Stimulated activated CD4-positive, alpha-beta T cell treated with anti-CD3 and anti-CD28 coated beads, Interleukin-4, amount 100 ng/mL, for 48 hours (primary cell): ENCODE results near the gene CORIN.

ENCODE experiments used
- DNase-seq, 2 donors: peaks; one replicate each; pipeline ENCODE4 v3.0.0-alpha.2; 2020; ENCODE audit warnings: low read depth in 2 of 2

The CORIN gene

DNA sequence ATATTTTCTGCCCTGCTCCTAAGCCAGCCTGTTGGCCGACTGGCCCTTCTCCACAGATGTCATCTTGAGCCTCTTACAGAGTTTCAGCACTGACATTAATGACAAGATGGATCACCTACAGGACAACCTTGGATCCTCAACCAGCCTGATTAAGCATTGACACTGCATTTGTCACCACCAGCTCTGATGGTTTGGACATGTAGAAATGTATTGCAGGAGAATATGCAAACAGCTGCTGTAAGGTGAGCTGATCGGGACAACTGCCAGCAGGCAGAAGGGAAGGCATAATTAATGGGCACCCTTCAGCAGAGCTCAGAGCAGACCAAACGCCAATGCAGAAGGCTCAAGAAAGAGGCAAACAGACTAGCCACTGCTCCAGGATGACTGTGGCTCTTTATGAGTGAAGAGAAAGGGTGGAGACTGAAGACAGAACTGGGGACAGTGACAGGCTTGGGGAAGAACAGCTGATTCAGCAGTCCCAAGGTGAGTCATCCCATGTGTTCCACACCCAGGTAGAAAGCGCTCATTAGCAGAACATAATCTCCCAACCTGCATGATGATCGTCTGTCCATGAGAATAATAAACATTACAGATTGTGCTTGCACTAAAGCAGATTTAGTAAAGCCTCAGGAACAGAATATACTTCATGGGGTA, 6.7 kb downstream of the CORIN start:
- DNase-seq, result no peak

DNA sequence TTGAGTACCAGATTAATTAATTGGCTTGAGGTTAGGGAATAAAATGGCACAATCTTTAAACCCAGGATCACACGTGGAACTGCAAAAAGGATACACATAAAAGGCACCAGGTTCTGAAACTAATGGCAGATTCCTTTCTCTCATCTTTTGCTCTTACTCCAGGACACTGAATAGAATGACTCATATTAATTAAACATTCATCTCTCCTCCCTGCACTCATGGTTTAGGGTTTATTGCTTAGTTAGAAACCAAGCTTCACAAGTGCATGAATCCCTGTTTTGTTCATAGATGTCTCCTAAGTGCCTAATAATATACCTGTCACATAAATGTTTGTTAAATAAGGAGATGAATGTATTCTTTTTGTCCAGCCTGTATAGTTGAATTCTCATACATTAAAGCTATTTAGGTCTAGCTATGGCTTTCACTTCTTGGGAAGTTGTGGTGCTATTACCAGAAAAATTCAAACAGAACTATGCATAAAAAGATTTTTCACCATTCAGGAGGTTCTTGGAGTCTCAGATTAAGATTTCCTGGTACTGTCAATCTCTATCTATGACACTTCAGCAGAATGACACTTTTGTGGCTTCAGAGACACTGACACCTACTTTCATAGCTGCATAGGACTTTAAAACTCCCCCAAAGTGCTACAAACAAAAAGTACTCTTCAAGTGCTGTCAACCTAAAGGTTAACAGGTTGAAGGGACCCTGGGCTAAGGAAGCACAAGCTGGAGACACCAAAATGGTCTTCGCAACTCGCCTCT, 7.4 kb downstream of the CORIN start:
- no peak for DNase-seq

DNA sequence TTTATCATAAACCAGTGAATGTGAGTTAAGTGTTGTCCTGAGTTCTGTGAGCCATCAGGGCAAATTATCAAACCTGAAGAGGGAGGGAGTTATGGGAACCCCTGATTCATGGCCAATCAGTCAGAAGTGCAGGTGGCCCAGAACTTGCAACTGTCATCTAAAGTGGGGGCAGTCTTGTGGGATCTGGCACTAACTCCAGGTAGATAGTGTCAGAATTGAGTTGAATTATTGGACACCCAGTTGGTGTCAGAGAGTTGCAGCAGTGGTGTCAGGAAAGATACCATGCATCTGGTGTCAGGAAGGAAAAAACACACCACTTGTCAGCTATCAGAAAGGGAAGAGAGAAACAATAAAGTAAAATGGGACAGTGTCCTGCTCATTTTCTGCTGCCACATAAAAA, 8.4 kb downstream of the CORIN start:
- no peak for DNase-seq

DNA sequence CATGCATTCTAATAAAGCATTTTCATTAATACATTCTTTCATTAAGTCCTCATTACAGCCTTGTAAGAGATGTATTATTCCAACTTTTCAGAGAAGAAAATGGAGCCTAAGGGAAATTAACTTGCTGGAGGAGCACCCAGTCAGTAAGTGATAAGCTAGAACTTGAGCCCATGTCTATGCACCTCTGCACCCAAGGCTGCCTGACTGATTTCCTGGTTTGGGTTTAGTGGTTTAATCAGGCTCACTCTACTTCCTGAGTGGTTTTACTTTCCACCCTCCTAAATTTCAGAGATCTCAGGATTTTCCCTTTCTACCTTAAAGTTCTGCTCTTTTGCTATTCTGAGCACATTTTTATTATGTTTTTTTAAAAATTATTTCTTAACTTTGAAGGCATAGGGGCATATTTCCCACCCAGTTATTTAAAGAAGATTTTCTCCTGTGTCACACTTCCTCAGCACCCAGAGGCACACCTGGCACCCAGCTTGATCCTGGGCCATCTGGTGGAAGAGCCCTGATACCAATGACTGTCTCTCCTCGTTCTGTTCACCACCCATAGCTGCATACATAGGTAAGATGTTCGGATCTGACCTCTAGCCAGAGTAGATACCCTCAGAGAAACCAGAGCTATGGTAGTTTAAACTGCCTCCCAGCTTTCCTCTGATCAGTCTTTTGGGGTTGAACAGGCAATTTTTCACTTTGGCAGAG, 10.4 kb downstream of the CORIN start:
- DNase-seq, result no peak

DNA sequence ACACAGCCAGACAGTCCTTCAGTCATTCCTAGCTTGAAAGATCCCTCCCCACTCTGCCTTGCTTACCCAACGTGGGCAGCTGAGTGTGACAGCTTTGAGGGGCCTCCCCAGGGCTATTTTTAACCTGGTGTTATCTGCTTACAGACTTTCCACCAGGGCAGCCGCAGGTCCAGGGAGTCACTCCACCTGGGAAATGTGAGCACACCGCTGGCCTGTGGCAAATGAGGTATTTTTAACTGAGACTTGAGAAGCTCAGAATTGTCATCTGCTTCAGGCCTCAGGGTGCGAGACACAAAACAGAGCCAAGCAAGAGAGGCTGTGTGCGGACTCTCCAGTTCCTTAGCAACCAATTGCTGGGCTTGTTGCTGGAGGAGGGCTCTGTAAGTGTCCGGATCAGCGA, 13.0 kb downstream of the CORIN start:
- no peak for DNase-seq

DNA sequence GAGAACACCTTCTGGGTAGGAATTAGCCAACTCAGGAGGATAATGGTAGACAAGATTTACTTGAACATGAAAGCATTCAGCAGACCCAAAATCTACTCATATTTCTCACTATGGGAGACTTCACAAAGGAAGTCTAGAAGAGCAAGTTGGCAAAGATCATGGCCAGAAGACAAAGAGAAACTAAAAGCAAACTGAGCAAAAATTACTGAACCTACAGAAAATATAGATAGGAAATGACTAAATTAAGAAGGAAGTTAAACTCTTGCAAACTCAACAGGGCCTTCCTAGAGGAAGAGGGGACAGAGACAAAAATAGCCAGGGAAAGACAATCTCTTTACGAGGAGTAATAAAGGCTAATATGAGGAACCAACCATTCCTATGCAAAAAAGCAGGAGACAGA, 18.7 kb downstream of the CORIN start:
- DNase-seq, result no peak

DNA sequence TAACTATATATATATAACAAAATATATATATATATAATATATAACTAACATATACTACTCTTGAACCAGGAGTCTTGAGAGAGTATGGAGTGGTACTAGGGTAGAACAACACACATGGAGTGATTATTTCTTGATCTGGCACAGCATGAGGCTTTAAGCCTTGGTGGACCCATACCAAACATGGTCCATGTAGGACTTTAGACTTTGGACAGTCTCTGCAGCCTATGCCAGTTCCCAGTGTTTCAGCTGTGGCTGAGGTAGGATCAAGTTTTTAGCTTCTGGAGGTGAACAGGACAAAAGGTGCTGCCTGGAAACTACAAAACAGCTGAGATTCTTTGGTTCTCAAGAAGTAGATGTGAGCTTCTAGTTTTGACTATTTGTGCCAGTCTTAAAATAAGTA, 20.6 kb downstream of the CORIN start:
- DNase-seq, result no peak

DNA sequence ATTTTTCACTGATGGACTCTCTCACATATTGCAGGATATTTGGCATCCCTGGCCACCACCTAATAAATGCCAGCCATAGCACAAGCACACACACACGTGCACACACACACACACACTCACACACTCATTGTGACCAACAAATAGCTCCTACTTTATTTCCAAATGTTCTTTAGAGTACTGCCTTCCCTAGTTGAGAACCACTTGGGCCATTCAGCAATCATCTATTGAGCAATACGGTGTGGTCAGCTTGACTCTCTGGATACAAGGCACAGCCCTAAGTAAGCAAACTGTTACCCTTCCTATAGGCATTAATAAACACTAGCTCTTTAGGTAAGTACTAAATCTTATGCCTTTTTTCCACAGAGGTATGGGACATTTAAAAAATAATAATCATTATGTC, 21.1 kb downstream of the CORIN start:
- DNase-seq, result no peak

DNA sequence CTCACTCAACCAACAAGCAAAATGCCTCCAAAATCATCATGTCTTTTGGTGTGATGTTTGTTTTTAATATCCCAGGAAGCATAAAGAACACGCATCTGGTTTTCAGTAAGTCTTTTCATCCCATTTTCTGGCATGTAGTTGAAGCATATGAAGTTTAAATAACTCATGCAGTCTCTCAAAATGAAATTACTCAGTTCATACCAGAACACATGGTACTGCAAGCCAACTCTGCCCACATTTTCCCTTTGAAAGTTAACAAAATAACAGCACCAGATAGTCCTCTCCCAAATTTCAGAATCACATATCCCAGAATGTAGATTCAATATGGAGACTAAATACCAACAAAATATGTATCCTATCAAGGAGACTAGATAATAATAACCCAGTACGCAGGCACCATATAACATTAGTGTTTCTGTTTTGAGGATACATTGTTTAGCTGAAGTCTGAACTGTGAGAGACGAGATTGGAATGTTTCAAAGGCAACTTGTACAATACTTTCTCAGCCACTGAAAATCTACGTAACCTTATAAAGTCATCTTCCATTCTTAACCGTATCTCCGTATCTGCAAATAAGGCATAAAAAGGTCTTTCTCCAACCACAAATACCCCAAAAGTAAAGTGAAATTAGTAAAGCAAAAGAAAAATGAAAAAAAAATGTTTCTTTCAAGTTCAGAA, 23.1 kb downstream of the CORIN start:
- no peak for DNase-seq

DNA sequence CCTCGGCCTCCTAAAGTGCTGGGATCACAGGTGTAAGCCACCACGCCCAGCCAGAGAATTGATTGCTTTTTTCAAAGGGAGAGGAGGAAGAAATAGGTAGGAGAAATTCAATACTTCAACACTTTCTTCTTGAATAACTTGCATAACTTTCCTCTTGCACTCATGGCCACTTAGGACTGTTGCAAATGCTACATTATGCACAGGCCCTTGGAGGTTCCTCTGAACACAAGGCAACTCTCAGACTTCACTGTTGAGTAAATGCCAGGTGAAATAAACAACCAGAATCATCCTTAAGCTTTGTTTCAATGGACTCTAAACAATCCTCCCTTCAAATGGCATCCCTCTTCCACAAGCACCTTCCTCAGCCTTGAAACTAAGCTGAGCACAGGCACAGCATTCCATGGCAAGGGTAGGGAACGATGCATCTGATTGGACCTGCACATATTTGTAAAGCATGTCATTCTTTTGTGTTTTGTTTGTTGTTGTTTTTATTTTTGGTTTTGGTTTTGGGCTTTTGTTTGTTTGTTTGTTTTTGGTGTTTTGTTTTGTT, 28.1 kb downstream of the CORIN start:
- no peak for DNase-seq

DNA sequence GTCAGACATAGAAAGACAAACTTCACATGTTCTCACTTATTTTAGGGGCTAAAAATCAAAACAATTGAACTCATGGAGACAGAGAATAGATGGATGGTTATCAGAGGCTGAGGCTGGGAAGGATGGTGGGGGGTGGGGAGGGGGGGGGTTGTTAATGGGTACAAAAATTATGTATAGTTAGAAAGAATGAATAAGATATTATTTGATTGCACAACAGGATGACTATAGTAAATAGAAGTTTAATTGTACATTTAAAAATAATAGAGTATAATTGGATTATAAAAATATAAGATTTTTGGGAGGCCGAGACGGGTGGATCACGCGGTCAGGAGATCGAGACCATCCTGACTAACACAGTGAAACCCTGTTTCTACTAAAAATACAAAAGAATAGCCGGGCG, 33.3 kb downstream of the CORIN start:
- no peak for DNase-seq

DNA sequence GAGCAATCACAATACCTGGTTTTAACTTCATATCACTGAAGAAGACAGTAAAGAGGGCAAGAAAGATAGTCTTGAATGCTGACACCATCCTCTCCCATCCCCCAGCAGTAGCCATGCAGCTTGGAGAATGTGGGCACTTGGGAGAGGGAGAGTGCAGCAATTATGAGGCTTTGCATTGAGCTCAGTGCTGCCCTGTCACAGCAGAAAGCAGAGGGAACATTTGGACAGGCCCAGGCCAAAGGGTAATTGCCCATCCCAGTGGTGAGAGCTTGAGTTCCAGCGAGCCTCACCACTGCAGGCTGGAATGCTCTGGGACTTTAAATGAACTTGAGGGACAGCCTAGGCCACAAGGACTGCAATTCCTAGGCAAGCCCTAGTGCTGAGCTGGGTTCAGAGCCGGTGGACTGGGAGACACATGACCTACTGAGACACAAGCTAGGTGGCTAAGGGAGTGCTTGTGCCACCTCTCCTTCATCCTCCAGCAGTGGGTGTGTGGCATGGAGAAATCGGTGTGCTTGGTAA, 36.3 kb downstream of the CORIN start:
- DNase-seq, result no peak

DNA sequence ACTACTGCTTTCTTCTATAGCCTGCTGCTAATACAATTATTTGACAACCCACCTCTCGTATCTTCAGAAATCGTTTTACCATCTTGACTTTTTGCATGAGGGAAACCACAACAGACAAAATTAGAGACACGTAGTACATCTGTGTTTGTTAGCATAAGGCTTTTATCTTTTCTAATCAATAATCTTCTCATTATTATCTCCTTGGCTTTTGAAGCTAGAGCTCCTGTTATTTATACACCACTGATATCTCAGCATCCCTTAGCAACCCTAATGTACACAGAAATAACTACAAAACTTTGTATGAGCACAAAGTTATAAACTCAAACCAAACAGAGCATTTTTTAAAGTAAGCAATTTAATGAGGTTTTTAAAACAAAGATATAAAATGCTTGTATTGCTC, 39.7 kb downstream of the CORIN start:
- no peak for DNase-seq

DNA sequence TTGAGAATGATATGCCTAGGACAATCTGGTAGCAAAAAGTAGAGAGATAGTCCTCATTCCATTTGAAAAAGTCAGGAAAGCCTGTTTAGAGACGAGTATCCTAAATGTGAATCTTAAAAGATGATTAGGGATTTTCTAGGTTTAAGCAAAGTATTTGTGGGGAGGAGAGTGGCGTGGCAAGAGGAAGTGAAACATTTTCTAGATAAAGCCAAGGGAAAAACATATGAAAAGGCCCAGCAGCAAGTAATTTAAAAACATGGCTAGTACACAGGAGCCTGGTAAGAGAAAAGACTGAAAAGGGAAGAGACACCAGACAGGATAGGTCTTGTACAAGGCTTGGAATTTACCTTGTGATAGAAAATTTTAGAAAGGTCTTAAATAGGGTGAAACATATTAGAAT, 45.9 kb downstream of the CORIN start:
- DNase-seq, result no peak

DNA sequence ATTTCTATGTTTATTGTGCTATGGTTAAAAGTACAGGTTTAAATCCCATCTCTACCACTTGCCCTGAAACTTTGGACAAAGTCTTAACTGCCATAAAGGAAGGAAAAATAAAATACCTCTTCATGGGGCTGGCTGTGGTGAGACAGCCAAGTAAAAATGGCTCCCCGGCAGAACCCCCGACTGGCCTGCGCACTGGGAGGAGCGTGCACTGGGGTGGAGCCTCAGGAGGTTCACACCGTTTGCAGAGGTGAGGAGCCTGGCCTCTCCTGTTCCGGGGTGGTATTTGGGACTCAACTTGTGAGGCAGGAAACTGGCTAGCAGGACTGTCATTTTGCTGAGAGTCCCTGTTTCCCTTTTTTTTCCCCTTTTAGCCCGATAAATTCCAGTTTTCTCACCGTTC, 47.8 kb downstream of the CORIN start:
- no peak for DNase-seq

DNA sequence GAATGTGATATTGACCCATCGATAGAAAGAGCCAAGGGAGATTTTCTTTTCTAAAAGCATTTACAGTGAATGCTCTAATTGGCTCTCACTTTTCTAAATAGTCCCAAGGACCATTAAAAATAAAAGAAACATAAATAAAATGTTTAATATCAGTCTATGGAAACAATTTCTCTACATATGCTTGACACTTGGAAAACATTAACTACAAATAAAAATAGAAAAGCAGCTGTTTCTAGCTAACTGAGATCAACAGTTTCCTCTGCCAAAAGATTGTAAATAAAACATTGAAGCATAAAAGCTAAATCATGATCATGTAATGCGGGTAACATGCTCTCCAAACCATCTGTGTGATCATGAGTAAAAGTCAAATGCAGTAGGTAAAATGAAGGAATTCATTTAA, 49.7 kb downstream of the CORIN start:
- DNase-seq, result no peak

DNA sequence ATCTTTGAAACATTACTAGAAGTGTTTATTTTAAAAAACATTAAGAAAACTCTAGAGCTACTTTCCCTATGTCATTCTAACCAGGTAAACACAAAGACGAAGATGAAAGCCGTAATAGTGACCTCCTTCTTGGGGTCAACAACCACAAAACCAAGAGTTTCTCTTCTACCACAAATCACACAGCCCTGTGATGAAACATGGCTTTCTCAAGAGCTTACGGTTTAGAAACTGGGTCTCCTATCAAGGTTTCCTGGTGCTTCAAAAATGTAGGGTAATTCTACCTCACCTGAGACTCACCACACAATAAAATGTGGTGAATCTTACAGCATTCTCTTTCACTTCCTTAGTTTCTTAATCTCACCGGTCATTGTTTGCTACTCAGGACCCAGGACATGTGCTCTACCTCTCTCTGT, 50.9 kb downstream of the CORIN start:
- no peak for DNase-seq

DNA sequence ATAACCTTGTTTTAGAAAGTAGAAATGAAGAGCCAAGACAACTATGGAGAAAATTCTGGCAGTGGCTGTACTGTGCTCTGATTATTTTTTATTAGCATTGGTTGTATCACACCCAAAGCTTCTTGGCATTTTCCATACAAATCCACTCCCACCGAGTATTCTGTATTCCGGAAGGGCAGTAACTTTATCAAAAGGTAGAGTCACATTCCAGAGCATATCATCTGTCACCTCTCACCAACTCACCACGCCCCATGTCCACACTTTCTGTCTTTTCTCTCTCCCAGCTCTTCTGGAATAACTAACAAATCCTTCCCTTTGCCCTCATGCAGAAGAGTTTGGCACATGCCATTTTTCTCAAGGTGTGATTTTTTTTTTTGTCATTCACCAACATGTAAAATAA, 52.7 kb downstream of the CORIN start:
- DNase-seq, result no peak

DNA sequence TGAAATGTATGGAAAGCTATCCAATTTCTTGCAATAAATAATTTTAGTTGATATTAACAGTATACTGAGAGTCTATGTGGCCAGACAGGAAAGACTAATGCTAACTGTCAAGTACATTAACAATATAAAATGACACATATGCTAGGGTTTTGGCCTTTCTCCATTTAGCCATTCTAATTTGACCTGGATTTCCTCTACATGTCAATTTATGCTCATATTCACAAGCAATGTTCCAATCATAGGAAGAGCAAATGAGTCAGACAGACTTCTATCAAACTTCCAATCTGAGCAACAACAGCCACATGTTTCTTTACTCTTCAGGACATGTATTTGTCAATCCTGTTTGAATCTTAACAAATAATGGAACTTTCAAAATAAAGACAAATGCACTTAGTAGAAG, 53.6 kb downstream of the CORIN start:
- no peak for DNase-seq

DNA sequence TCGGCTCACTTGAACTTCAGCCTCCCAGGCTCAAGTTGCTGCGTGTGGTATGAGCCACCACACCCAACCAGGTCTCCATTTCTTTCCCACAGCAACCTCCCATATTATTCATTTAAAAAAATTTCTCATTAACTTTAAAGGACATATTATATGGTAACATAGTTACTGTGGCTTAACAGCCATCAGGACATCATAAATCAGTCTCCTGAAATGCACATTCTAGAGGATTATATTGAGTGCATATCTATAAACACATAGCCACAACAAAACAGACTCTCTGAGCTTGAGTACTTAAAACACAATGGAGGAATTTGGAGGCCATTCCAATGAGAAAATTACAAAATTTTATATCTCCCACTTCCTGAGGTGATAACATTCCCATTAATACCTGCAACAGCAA, 61.5 kb downstream of the CORIN start:
- no peak for DNase-seq

DNA sequence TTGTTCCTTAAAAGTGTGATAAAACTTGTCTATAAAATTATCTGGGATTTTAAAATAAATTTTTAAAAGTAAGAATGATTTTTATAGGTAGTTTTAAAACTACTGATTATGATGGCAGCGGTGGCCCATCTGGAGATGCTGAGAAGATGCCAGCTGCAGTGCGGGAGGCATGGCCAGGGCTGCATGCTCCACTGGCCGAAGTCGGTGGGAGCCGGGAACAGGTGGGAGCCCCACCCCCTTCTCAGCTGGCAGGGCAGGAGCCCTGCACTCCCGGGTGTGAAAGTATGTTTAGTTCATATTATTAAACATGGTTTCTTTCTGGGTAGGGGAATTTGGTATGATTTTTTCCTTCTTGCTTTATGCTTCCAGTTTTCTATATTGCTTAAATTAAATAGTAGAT, 63.8 kb downstream of the CORIN start:
- no peak for DNase-seq

DNA sequence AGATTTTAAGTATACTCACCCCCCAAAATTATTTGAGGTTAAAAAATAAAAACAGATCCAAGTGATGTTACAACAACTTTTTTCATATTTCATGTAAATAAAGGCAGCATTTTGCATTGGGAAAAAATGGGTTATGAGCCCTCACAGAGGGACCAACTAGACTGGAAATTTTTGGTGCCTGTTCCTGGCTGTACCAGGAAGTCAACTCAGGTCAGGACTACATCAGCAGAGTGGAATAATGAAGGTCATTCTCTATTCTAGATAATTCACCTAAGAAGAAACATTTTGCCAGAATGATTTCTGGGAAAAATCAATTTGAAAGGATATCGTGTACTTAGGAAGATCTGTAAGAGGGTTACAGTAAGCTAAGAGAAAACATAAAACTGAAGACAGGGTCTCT, 66.8 kb downstream of the CORIN start:
- DNase-seq, result no peak
